NCI-H446 treated with DMSO at 0.1 percent for 48 hours (cell line): ENCODE measurements around the gene ADSS1.

Experiments used
- DNase-seq: peaks from one replicate; lab custom pipeline; 2025; lab: John Stamatoyannopoulos, UW

Gene ADSS1

GRCh38 chr14:104751539-104752422 is 27.8 kb downstream of the ADSS1 start:
- DNase-seq = no peak

DNA sequence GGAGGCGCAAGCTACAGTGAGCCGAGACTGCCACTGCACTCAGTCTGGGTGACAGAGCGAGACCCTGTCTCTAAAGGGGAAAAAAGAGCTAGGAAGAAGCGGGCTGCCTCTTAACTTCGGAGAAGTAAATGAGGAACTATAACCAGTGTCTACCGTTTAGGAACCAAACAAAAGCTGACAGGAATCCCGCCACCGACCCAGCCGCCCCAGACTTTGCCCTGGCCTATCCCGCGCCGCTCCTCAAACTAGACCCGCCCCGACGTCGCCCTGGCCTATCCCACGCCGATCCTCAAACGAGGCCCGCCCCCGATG is 28.4 kb downstream of the ADSS1 start:
- no peak for DNase-seq

GRCh38 chr14:104752735-104753527 is 28.9 kb downstream of the ADSS1 start, which contains the start of gene SIVA1:
Gene SIVA1 (plus strand): TSS chr14:104753147. CDS start chr14:104753202, 55 bp downstream.
- peak; percentile 99 for DNase-seq

GRCh38 chr14:104753528-104754212 is 29.6 kb downstream of the ADSS1 start:
- no peak for DNase-seq

GRCh38 chr14:104754213-104754851 is 30.3 kb downstream of the ADSS1 start:
- DNase-seq = no peak

- no peak for DNase-seq
Measured at GRCh38 chr14:104755621-104756020, 31.6 kb downstream of the ADSS1 start.

- no peak for DNase-seq
Measured at GRCh38 chr14:104756477-104757237, 32.6 kb downstream of the ADSS1 start.

DNA sequence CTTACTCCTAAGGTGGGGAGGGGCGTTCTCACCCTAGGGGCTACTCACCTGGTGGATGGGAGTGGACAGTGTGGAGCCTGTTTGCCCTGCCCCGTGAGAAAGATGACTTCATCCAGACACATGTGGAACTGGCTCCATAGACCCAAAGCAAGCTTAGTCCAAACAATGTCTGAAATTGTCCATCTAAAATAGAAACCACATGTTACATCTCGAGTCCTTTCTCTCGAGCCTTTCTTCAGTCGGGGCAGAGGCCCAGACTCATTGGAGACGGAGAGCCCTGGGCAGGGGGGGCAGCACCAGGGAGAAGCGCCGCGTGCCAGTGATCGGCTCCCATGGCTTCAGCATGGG is 33.2 kb downstream of the ADSS1 start:
- DNase-seq = no peak

GRCh38 chr14:104757681-104758392 is 33.8 kb downstream of the ADSS1 start:
- no peak for DNase-seq

- DNase-seq = no peak
Measured at GRCh38 chr14:104758981-104759969, 35.2 kb downstream of the ADSS1 start.

DNA sequence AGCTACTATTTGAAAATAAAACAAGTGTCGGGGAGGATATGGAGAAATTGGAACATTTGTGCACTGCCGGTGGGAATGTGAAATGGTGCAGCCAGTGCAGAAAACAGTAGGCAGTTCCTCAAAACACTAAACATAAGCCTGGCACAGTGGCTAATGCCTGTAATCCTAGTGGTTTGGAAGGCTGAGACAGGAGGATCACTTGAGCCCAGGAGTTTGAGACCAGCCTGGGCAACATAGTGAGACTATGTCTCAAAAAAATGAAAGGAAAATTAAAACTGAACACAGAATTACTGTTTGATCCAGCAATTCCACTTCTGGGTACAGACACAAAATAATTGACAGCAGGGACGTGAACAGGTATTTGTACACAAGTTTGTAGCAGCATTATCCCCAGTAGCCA is 41.5 kb downstream of the ADSS1 start:
- DNase-seq = no peak

DNA sequence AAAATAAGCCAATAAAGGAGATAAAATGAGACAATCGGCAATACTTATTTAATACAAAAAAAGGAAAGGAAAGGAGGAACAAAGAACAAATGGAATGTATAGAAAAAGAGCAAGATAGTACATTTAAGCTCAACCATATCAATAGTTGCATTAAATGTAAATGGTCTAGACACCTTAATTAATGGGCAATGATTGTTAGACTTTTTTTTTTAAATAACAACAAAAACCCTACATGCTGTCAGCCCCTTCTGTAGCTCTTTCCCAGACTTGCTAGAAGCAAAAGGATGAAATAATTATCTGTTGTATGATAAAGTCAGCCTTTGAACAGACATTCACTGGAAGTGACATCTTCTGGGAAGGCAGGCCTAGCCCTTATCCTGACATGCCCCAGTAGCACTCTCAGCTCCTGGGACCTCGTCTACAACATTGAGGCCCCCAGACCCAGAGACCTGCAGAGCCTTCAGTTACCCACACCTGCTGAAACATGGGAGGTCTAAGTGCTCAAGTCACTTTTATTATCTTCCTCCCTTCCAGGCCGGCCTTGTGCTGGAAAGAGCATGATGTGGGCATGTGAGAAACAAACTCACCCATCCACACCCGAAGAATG is 42.3 kb downstream of the ADSS1 start:
- no peak for DNase-seq

DNA sequence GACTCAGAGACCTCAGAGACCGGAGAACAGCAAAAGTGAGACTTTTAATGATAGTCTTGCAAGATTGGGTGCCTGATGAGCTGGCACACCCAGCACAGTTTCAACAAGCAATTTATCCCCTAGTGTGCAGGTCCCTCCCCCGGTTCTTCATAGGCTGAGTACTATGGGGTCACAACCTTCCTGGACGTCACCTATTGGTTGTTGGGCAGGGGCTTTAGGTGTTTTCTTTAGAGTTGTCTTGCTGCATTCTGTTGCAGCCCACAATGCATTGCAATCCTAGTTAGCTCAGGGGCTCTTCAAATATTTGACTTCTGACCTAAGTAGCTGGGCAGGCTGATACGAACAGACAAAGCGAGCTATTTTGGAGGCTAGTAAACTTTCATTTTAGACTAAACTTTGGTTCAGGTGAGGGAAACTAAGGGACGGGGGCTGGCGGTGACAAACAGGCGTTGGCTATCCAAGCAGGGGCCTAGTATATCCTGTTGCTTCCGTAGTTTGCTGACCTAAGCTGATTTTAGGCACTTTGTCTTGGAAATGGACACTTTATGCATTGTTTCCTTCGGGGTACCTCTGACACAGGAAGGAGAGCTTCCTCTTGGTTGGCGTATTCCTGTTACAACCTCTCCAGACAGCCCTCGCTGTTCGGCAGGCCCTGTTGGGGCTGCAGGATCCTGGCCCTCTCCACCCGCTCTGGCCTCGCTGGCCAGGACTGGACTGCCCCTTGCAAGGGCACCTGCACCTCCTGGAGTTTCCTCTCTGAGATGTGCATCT is 43.0 kb downstream of the ADSS1 start:
- no peak for DNase-seq

DNA sequence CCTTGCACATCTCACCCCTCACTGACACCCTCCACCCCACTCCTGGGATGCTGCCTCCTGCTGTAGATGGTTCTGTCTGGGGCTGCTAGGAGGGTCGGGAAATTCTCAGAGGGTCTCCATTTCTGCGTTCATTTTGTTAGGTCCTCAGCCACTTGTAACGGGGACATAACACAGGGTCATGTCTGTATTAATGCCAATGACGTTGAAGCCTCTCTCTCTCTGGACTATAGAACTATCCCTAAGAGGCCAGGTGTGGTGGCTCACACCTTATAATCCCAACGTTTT is 43.5 kb downstream of the ADSS1 start:
- no peak for DNase-seq

GRCh38 chr14:104768437-104769323 is 44.7 kb downstream of the ADSS1 start:
- peak; percentile 48 for DNase-seq

GRCh38 chr14:104769324-104770071 is 45.5 kb downstream of the ADSS1 start:
- DNase-seq = no peak

- DNase-seq = no peak
Measured at GRCh38 chr14:104770072-104770579, 46.1 kb downstream of the ADSS1 start.
